Nephron (organoid): ENCODE results near the gene ZBTB25.

ENCODE experiments used
- H3K27ac Mint-ChIP-seq, 3 experiments: 2 replicates each; pipeline ENCODE4 v1.8.0; 2020; ENCODE audit warnings: mixed read lengths in 3 of 3, mild to moderate bottlenecking in 2 of 3, moderate library complexity in 1 of 3
- H3K27me3 Mint-ChIP-seq: 2 replicates; pipeline ENCODE4 v1.8.0; 2021; ENCODE audit warnings: low read depth, mild to moderate bottlenecking, moderate library complexity, mixed read lengths
- H3K36me3 Mint-ChIP-seq: 2 replicates; pipeline ENCODE4 v1.8.0; 2020; ENCODE audit warnings: low read depth, mixed read lengths
- H3K4me1 Mint-ChIP-seq: 2 replicates; pipeline ENCODE4 v1.8.0; 2020; ENCODE audit warnings: mixed read lengths
- H3K4me3 Mint-ChIP-seq, 3 experiments: 2 replicates each; pipeline ENCODE4 v1.8.0; 2020; ENCODE audit warnings: mild to moderate bottlenecking in 3 of 3, mixed read lengths in 3 of 3, moderate library complexity in 2 of 3
- H3K9me3 Mint-ChIP-seq: 2 replicates; pipeline ENCODE4 v1.8.0; 2020; ENCODE audit warnings: mixed read lengths
- TF ChIP-seq, protein P1 (sequence below), 3 experiments: fragments of 200-600 bp; sonication (generic); IDR thresholded peaks; one replicate each; pipeline ENCODE4 v1.5.0; 2021; ENCODE audit warnings: antibody characterized with exemption in 3 of 3; ENCODE audit not compliant: unreplicated experiment in 3 of 3

ZBTB25 gene

DNA sequence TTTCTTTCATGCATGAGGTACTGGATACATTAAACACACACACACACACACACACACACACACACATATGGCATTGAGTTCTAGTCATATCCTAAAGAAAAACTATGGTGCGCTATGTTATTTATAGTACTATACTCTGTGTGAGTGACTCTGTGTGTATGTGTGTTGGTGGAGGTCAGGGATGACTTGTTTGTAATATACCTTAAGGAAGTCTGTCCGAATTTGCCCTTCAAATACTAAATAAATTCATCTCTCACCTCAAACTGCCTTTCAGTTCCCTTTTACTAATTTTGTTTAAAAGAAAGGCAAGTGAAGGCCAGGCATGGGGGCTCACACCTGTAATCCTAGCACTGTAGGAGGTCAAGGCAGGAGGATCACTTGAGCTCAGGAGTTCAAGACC lies 40.4 kb downstream of the ZBTB25 start:
- Mint-ChIP-seq H3K4me3 (peak overlapping the region; percentile 27 to 49 (median 42)), H3K27me3 (peaks cover 9% of the 10 kb centered on the region), H3K27ac (no peak overlapping the region), H3K36me3 (peaks cover 17% of the 10 kb centered on the region), H3K4me1 (peaks cover 6% of the 10 kb centered on the region), H3K9me3 (no peaks in the 10 kb centered on the region)
- TF ChIP-seq, protein P1, sequence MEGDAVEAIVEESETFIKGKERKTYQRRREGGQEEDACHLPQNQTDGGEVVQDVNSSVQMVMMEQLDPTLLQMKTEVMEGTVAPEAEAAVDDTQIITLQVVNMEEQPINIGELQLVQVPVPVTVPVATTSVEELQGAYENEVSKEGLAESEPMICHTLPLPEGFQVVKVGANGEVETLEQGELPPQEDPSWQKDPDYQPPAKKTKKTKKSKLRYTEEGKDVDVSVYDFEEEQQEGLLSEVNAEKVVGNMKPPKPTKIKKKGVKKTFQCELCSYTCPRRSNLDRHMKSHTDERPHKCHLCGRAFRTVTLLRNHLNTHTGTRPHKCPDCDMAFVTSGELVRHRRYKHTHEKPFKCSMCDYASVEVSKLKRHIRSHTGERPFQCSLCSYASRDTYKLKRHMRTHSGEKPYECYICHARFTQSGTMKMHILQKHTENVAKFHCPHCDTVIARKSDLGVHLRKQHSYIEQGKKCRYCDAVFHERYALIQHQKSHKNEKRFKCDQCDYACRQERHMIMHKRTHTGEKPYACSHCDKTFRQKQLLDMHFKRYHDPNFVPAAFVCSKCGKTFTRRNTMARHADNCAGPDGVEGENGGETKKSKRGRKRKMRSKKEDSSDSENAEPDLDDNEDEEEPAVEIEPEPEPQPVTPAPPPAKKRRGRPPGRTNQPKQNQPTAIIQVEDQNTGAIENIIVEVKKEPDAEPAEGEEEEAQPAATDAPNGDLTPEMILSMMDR (IDR thresholded peaks at IDR 0.05; ENCODE audit: unreplicated experiment in 3 of 3) = no peak

DNA sequence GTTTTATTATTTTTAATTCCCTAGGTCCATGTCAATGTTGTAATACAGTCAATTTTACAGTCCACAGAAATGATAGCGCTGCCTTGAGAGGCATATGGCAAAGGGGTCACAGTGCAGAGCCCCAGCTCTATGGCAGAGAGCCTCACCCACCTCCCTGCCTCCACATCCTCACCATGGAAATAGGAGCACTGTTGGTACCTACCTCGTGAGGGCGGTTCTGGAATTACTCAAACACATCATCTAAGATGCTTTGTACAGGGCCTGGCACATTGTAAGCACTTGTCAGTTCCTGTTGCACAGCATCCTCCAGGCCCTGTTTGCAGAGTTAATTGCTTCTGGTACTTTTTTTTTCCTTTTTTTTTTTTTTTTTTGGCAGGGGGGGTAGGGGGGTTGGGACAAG lies 42.4 kb downstream of the ZBTB25 start:
- Mint-ChIP-seq H3K4me1 (peaks cover 6% of the 10 kb centered on the region), H3K4me3 (no peak overlapping the region), H3K9me3 (no peaks in the 10 kb centered on the region), H3K36me3 (peaks cover 21% of the 10 kb centered on the region), H3K27ac (no peak overlapping the region), H3K27me3 (peaks cover 9% of the 10 kb centered on the region)
- TF ChIP-seq, protein P1 (IDR thresholded peaks at IDR 0.05; ENCODE audit: unreplicated experiment in 3 of 3) = no peak

DNA sequence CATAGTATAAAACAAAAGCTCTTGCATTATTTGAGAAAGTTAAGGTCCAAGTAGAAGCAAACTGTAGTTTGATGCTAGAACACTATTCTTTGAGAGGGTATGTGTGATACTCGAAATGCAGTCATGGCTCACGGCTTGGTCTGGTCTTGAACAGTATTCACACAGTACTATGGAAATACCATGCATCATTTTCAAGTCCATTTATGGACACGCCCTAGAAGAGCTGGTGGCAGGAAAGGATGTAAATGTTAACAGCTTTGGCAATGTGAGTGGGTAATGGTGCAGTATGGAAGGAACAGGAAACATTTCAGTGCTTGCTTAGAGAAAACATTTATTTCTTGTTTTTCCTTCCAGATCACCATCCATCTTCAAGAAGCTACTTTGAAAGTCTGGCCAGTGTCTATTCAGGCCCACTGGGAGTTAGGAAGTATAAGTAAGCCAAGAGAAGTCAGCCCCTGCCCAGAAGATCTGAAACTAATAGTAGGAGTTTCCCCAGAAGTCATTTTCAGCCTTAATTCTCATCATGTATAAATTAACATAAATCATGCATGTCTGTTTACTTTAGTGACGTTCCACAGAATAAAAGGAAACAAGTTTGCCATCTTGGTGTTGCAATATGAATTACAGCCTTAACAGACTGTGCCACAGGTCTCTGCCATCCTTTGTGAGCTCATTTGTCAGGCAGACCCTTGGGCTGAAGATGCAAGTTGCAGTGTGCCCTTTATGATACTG lies 44.1 kb downstream of the ZBTB25 start:
- Mint-ChIP-seq H3K4me1 (no peaks in the 10 kb centered on the region), H3K27ac (no peak overlapping the region), H3K4me3 (no peak overlapping the region), H3K36me3 (peaks cover 35% of the 10 kb centered on the region), H3K9me3 (no peaks in the 10 kb centered on the region), H3K27me3 (peaks cover 4% of the 10 kb centered on the region)
- TF ChIP-seq, protein P1 (IDR thresholded peaks at IDR 0.05; ENCODE audit: unreplicated experiment in 3 of 3) = no peak

DNA sequence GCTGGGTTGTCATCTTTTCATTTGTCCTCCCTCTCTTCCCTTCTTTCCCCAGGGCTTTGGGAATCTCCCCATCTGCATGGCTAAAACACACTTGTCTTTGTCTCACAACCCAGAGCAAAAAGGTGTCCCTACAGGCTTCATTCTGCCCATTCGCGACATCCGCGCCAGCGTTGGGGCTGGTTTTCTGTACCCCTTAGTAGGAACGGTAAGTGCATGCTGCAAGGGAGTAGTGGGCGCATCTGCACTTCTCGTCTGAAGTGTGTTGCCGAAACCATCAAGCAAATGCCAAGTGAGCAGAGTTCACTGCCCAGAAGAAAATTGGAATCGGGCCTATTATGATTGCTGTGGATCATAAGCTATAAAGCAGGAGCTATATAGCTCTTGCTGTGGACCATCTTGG lies 49.0 kb downstream of the ZBTB25 start:
- Mint-ChIP-seq H3K4me3 (no peak overlapping the region), H3K9me3 (no peaks in the 10 kb centered on the region), H3K4me1 (no peaks in the 10 kb centered on the region), H3K27me3 (no peaks in the 10 kb centered on the region), H3K27ac (no peak overlapping the region), H3K36me3 (peaks cover 45% of the 10 kb centered on the region)
- TF ChIP-seq, protein P1 (IDR thresholded peaks at IDR 0.05; ENCODE audit: unreplicated experiment in 3 of 3) = no peak

DNA sequence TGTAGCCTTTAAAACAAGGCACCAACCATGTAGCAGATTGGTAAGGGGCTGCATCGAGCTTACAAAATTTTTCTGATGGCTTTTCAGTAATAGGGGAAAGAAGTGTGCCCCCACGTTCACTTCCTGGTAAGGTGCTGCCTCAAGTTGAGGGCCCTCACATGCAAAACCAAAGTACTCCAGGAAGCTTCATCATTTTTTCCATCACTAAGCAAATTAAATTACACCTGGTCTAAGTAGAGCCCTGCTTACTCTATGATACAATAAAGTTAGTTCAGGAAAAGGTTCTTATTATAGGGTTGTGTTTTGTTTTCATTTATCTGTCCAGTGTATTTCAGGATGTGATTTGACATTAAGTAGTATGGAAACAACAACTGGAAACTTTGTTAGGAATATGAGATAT lies 53.4 kb downstream of the ZBTB25 start:
- TF ChIP-seq, protein P1 (IDR thresholded peaks at IDR 0.05; ENCODE audit: unreplicated experiment in 3 of 3) = no peak
- Mint-ChIP-seq H3K4me3 (no peak overlapping the region), H3K9me3 (no peaks in the 10 kb centered on the region), H3K4me1 (peaks cover 9% of the 10 kb centered on the region), H3K36me3 (peaks cover 37% of the 10 kb centered on the region), H3K27me3 (no peaks in the 10 kb centered on the region), H3K27ac (no peak overlapping the region)
